GM12878 (cell line): ENCODE measurements around the gene SULT1A3.

Source experiments
- CREB1 ChIP-seq: IDR thresholded peaks from 2 replicates; pipeline ENCODE4 v1.6.1; 2012; ENCODE audit warnings: low read depth, mild to moderate bottlenecking, inconsistent platforms
- CTCF ChIP-seq, 3 experiments: IDR thresholded peaks in 2 of 3; conservative IDR thresholded peaks in 1 of 3; 2 replicates each; pipeline ENCODE4 v1.5.1; 2011; ENCODE audit warnings: low read depth in 3 of 3, low read length in 3 of 3, mild to moderate bottlenecking in 3 of 3, control low read depth in 2 of 3, moderate library complexity in 2 of 3, inconsistent platforms in 1 of 3, mixed read lengths in 1 of 3; ENCODE audit not compliant: control insufficient read depth in 2 of 3, insufficient read depth in 1 of 3; ENCODE audit errors: extremely low read depth in 1 of 3
- IKZF2 ChIP-seq, 2 experiments: fragments of 450-650 bp; IDR thresholded peaks; 2 replicates each; pipeline ENCODE4 v1.6.1; 2017; ENCODE audit warnings: mild to moderate bottlenecking in 2 of 2, moderate library complexity in 2 of 2
- MXI1 ChIP-seq: fragments of 150-350 bp; IDR thresholded peaks from 2 replicates; pipeline ENCODE4 v1.6.1; 2011; ENCODE audit warnings: low read depth, mild to moderate bottlenecking, inconsistent platforms, low read length, improper control_type of control experiment
- PML ChIP-seq: IDR thresholded peaks from 2 replicates; pipeline ENCODE4 v1.6.1; 2012; ENCODE audit warnings: low read length, inconsistent platforms
- POLR2AphosphoS2 ChIP-seq: IDR thresholded peaks from 2 replicates; pipeline ENCODE4 v1.6.1; 2011; ENCODE audit warnings: low read depth, mild to moderate bottlenecking, low read length, improper control_type of control experiment, moderate library complexity
- POLR2AphosphoS5 ChIP-seq: IDR thresholded peaks from 2 replicates; pipeline ENCODE4 v1.6.1; 2011; ENCODE audit warnings: mild to moderate bottlenecking, low read length, inconsistent platforms
- POU2F2 ChIP-seq: IDR thresholded peaks from 3 replicates; pipeline ENCODE4 v1.6.1; 2011; ENCODE audit warnings: low read depth, mild to moderate bottlenecking, low read length, borderline replicate concordance
- SIN3A ChIP-seq: IDR thresholded peaks from 2 replicates; pipeline ENCODE4 v1.6.1; 2012; ENCODE audit warnings: low read depth, low read length, improper control_type of control experiment
- YY1 ChIP-seq: IDR thresholded peaks from 2 replicates; pipeline ENCODE4 v1.6.1; 2011; ENCODE audit warnings: low read depth, mild to moderate bottlenecking, low read length
- TF ChIP-seq, protein P1 (sequence below): IDR thresholded peaks from 2 replicates; pipeline ENCODE4 v1.6.1; 2012; ENCODE audit warnings: mild to moderate bottlenecking, low read depth, low read length

GRCh38 chr16:30163538-30163937 is 35.5 kb upstream of the SULT1A3 start:
- no peak for TF ChIP-seq SIN3A
- TF ChIP-seq MXI1: no peak
- TF ChIP-seq, protein P1, sequence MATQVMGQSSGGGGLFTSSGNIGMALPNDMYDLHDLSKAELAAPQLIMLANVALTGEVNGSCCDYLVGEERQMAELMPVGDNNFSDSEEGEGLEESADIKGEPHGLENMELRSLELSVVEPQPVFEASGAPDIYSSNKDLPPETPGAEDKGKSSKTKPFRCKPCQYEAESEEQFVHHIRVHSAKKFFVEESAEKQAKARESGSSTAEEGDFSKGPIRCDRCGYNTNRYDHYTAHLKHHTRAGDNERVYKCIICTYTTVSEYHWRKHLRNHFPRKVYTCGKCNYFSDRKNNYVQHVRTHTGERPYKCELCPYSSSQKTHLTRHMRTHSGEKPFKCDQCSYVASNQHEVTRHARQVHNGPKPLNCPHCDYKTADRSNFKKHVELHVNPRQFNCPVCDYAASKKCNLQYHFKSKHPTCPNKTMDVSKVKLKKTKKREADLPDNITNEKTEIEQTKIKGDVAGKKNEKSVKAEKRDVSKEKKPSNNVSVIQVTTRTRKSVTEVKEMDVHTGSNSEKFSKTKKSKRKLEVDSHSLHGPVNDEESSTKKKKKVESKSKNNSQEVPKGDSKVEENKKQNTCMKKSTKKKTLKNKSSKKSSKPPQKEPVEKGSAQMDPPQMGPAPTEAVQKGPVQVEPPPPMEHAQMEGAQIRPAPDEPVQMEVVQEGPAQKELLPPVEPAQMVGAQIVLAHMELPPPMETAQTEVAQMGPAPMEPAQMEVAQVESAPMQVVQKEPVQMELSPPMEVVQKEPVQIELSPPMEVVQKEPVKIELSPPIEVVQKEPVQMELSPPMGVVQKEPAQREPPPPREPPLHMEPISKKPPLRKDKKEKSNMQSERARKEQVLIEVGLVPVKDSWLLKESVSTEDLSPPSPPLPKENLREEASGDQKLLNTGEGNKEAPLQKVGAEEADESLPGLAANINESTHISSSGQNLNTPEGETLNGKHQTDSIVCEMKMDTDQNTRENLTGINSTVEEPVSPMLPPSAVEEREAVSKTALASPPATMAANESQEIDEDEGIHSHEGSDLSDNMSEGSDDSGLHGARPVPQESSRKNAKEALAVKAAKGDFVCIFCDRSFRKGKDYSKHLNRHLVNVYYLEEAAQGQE: no peak
- TF ChIP-seq POU2F2: no peak
- TF ChIP-seq CREB1: no peak
- TF ChIP-seq YY1: no peak
- TF ChIP-seq POLR2AphosphoS5: no peak
- no peak for TF ChIP-seq PML
- TF ChIP-seq IKZF2 (IDR thresholded peaks at IDR 0.05): no peak
- no peak for TF ChIP-seq POLR2AphosphoS2
- no peak for TF ChIP-seq CTCF (IDR thresholded peaks at IDR 0.05 in 2 of 3, conservative IDR thresholded peaks at IDR 0.05 in 1 of 3; ENCODE audit: control insufficient read depth in 2 of 3, extremely low read depth in 1 of 3, insufficient read depth in 1 of 3, low read depth in 3 of 3, low read length in 3 of 3)
